EH (cell line): ENCODE data around the gene MAP3K21.

Experiments
- DNase-seq: peaks from one replicate; pipeline ENCODE4 v3.0.0-alpha.2; 2015; ENCODE audit warnings: low read depth

Gene MAP3K21

DNA sequence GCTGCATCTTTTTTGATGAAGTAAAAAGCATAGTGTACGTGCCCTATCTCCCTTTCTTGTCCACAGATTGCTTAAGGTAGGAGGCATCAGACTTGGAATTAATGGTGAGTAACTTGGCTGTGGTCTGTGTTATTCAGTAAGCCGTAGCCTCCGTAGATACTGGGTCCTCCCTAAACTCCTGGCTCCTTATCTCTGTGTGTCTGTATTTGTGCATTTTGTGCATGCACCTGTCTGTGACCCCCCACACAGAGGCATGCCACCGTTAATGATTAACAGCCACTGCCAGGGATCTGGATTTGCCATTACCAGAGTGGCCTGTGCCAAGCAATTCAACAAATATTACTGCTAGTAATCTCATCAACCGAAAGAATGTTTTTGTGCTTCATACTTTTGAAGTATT is 31.9 kb downstream of the MAP3K21 start:
- DNase-seq, result no peak

DNA sequence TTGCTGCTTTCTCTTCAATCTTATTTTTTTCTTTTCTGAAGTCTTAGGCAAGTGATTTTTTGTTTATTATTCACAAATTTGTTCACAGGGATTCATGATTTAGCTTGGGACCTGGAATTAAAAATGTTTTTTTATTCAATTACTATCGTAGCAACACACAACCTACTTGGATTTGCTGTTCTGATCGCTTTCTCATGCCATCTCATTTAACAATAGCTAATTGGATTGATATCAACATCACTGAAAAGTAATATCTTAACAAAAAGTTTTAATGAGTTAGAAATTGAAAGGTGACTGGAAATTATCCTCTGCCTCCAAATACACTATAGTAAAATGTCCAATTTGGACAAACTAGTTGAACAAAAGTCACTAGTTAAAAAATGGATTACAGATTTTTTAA is 32.4 kb downstream of the MAP3K21 start:
- DNase-seq, result no peak

DNA sequence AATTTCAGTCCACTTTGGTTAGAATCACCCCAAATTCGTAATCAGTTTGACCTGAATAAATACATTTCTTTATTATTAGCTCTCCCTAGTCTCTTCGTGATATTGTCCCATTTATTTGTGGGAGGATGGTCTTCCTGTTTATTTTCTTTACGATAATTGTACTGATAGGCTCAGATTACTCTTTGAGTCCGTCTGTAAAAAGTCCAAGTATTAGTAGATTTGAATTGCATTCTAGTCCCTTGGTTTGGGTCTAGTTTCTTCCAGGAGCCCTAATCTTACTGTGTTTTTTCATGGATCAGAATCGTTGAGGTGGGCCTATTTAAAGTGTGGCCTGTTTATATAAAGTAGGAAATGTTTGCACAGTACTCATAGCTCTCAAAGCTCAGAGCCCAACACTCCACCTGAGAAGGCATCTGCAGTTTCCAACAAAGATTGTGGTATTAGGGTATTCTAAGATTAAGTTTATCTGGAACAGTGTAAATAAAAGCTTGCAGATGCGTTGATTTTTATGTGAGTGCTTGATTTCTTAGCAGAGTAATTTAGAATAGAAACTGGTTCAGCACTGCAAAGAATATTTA is 33.1 kb downstream of the MAP3K21 start:
- no peak for DNase-seq

DNA sequence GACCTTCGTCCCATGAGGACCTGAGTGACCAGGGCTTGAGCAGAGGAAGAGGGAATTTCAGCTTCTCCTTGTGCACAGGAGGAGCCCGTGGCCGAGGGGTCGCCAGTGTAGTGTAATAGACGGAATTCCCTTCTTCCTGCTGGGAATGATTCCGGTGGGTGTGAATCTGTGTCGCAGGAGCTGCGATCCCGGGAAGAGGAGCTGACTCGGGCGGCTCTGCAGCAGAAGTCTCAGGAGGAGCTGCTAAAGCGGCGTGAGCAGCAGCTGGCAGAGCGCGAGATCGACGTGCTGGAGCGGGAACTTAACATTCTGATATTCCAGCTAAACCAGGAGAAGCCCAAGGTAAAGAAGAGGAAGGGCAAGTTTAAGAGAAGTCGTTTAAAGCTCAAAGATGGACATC is 34.4 kb downstream of the MAP3K21 start:
- no peak for DNase-seq

DNA sequence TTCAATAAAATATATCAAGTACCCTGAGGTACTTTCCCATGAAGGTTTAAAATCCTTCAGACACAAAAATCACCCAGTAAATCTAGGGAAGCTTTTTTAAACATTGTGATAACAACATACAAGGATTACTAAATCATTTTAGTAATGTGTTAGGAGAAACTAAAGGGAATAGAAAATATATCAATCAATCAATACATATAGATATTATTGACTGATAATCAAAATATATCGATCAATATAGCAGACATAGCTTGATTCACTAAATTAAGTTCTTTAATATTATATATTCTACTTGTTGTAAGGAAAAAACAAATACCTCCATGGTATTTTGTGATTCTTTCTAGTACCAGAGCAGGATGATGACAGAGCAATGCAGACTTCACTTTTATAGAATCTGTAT is 35.2 kb downstream of the MAP3K21 start:
- DNase-seq, result no peak

DNA sequence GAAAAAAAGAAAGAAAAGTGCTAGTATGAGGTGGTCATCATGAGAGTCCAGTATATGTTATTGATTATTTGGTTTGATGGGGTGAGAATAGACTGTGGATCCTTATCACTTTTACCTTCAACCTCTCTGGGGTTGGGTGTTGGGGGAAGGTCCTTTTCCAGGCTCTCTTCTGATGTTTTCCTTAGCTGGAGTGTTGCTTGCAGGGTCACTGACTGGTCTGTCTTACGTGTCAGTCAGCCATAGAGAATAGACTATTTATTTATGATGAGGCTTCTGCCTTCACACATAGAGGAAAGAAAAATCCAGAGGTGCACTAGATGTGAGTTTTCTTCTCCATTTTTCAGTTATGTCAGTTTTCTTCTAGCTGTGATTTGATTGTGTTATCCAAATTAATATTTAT is 36.5 kb downstream of the MAP3K21 start:
- DNase-seq, result no peak

DNA sequence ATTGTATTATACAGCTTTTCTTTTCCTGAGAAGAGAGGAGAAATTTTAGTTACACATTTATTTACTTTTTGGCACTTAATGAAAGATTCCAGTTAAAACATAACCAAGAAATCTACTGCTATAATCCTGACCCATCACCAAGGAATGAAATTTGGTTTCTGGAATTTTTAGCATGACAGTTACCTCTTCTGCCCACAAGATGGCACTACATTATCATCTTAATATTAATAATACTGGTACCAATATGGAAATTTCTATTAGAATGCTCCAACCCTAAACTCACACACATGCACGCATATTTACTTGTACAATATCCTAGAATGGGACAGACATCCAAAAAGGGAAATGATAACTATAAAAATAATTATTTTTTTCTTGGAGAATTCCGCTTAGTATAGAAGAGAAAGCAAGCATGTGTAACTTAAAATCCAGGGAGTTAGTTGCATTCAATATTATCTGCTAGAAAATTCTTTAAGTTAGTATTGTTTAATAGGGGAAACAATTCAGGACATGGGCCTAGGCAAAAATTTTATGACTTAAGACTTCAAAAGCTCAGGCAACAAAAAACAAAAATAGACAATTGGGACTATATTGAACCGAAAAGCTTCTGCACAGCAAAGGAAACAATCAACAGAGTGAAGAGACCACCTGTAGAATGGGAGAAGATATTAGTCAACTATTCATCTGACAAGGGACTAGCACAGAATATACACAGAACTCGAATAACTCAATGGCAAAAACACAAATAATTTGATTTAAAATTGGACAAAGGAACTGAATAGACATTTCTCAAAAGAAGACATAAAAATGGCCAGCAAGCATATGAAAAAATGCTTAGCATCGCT is 37.4 kb downstream of the MAP3K21 start:
- peak; percentile 19 for DNase-seq

DNA sequence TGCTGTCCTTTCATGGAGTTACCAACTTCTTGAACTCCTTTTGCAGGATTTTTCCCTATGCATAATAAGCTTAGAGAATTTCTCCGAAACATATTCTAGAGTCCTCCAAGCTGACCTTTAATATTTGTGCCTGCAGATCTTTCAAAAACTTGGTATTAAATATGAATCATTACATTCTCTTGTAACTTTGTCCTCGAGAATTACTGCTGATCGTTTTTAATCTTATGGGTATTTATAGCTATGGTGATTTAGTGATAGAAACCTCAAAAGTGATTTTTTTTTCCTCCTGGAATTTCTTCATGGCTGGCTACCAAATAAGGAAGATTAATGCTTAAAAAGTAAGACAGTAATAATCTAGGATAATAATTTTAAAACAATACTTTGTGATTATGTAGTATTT is 39.1 kb downstream of the MAP3K21 start:
- no peak for DNase-seq

DNA sequence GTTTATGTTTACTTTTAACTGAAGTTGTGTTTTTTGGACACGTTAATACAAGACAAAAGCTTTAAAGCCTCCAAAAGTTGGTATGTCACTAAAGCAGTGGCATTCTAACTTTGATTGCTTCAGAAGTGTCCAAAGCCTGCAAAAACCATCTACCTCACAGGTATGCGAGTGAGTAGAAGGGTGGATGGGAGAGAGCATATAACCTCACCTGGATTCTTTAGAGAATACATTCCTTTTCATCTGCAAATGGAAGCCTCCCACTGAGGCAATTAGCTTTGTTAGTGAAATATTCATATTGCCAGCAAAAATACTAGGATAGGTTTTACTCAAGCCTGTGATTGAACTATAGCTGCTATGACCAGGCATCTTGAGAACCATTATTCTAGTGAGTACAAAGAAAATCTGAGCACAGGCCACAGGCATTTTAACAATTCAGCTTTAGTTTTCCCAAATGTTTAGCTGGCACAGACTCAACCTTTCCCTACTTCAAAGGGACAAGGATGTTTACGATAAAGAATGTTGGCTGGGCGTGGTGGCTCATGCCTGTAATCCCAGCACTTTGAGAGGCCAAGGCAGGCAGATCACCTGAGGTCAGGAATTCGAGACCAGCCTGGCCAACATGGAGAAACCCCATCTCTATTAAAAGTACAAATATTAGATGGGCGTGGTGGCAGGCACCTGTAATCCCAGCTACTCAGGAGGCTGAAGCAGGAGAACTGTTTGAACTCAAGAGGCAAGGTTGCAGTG is 39.7 kb downstream of the MAP3K21 start:
- peak; percentile 12 for DNase-seq

DNA sequence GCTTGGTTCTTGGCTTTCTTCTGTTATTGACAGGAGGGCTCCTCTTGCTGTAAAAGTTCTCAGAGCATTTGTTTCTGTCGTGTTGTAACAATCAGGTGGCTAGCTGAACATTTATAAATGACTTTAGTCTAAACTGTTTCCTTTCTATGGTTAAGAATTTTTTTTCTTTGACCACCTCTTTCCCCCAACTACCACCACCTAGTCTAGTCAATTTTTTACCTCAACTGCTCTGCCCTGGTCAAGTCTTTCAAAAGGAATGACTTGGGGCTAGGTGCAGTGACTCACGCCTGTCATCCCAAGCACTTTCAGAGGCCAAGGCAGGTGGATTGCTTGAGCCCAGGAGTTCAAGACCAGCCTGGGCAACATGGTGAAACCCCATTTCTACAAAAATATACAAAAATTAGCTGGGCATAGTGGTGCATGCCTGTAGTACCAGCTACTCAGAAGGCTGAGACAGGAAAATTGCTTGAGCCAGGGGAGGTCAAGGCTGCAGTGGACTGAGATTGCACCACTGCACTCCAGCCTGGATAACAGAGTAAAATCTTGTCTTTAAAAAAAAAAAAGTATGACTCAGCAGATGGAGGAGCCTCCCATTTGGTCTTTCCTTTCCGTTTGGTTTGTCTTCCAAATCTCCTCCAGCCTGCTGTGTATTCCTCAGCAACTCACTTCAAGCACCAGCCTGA is 40.7 kb downstream of the MAP3K21 start:
- peak; percentile 28 for DNase-seq

DNA sequence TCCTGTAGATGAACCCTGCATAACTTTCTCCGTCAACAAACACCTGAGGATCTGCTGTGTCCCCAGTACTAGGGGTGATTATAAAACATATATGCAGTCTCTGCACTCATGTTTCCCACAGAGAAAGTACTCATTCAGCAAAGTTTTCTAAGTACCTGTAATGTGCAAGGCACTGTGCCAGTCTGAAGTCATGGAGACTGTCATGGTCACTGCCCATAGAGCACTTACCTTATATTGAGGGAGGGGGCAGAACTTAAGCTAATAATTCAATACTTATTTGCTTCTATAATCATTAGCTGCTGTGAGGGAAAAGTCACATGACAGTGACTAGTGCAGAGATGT is 41.2 kb downstream of the MAP3K21 start:
- no peak for DNase-seq

DNA sequence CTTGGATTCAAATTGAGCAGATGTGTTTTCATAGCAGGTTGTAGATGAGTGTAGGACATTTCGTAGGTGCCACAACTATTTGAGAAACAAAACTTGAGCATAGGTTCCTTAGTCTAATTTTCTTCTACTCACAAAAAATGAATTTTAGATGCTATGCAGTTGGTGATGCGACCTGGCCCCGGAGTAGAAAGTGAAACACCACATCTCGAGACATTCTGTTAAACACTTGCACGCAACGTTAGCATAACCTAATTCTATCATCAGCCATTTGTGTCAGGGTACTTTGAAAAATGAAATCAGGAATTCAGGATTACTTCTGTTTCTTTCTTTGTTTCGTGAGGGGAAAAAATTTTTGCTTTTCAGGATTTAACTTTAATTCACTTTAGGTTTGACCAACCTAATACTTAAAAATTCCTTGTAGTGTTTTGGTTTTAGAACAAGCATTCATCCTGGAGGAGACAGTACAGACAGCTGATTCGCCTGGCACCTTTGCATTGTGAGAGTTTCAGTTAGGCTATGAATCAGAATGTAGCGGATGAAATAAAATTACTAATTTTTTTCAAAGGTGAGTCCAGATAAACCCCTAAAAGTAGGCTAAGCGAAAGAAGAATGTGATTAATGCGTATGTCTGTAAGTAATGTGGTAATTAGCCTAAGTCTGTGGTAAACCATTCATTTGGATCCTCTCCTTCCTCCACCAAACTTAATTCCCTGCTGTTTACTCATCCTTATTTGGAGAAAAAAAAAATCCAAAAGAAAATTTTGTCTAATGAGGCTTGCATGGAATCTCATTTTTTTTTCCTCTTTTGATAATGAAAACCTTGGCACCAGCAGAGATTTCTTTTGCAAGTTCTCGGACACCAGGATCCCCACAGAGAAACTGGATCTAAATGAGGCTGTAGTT is 44.9 kb downstream of the MAP3K21 start:
- no peak for DNase-seq

DNA sequence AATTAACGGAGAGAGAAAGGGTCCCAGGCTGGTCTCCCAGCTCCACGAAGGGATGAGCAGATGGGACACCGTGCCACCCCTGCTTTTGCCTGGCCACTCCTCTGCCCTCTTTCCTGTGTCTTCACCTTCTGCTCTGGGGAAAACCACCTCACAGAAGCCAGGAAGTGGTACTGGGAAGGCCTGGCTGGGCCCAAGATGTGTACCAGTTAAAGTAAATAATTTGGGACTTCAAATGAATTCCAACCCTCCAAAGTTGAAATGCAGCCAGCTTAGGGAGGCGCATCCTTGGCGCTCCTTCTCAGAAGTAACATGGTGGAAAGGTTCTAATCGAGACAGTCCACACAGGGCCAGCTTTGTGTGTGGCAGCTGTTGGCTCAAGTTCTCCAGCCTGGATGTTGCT is 45.7 kb downstream of the MAP3K21 start:
- no peak for DNase-seq

DNA sequence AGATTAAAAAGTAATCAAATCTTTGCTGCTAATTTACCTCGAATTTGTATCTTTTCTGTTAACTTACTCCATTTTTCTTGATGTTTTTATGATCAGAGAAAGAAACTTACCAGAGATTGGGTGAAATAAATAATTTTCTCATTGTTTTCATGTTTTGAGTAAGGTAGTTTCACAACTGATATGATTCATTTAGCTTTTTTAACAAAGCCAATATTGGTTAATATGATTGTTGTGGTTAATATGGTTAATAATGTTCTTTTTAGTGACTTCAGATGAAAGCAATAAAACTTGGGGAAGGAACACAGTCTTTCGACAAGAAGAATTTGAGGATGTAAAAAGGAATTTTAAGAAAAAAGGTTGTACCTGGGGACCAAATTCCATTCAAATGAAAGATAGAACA is 48.1 kb downstream of the MAP3K21 start:
- DNase-seq, result no peak

DNA sequence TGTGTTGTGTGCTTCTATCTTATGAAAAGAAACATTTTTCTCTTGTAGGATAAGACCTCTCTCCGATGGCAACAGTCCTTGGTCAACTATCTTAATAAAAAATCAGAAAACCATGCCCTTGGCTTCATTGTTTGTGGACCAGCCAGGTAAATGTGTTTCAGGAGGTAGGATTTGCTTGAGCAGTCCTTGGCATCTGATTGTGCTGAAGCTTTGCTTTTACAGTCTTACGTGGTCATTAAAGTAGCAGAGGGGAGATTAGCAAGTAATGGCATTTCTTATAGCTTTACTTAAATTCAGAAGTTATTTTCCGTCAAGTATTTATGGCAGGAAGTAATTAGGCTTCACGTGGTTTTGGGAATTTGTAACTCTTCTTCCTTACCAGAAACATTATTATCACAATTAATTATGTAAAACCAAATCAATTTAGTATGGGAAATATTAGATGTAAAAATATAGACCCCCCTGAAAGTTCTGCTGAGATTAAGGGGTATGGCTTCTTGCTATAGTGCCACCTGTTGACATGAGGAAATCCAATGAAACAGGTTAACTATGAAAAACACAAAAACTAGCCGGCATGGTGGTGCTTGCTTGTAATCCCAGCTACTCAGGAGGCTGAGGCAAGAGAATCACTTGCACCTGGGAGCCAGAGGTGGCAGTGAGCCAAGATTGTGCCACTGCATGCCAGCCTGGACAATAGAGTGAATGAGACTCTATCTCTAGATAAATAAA is 49.0 kb downstream of the MAP3K21 start:
- DNase-seq, result no peak

DNA sequence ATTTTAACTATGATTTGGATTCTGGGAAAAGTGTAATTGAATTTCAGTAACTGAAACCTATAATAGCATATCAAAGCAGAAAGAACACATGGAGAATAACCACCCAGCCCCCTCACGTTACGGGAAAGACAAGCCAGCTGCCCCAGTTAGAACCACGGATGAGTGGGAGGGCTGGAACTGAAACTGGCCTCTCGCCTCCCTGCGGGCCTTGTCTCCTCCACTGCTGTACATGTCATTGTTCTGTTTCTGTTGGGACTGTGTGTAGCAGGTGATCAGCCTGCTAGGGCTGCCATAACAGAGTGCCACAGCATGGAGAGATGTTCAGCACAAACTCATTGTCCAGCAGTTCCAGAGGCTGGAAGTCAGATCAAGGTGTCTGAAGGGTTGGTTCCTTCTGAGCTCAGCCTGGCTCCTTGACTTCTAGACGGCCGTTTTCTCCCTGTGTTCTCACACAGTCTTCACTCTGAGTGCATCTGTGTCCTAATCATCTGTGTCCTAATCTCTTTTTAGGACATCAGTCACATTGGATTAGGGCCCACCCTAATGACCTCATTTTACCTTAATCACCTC is 52.4 kb downstream of the MAP3K21 start:
- no peak for DNase-seq

DNA sequence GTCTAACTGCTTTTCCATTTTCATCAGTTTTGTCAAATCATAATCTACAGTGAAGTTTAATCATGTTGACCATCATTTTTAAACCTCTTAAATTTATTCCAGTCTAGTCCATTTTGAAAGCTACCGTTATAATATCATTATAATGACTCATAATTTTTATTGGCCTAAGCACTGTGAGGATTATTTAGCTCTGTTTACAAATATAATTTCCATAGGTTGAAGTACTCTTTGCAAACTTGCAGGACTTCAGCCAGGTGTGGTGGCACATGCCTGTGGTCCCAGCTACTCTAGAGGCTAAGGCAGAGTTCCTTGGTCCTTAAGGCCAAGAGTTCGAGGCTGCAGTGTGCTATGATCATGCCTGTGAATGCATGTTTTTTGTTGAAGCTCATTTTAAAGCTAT is 54.3 kb downstream of the MAP3K21 start:
- DNase-seq, result no peak

DNA sequence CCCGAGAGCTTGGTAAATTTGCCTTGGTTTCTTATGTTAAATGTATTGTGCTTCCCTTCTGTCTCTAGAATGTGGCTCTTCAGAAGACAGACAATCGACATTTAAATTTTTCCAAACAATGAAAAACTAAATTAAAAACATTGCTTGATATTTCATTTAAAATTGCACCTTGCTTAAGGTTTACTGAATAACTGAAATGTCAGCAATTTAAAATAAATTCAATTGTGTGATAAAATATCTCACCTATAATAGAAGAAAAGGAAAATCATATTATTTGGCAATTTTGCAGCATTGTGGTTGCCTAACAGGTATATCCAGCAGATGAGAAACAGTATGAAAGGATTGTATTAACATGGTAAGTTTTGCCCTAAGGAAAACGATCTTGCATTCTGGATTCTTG is 56.5 kb downstream of the MAP3K21 start:
- DNase-seq, result no peak

DNA sequence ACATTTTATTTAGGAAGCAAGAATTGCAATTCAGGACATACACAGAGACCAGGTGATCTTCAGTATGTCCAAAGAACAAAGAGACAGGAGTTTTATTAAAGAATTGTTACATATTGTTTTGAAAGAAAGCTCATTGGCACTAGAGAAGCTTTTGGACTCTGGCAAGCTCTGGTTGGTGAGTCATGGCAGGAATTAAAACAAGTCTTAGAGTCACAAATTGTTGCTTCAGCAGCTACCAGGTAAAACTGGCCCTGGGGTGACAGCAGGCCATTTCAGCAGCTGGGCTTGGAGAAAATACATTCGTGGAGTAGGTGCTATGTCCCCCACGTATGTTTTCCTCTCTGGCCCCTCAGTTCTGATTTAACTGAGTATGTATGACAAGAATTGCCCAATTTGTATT is 58.8 kb downstream of the MAP3K21 start:
- no peak for DNase-seq

DNA sequence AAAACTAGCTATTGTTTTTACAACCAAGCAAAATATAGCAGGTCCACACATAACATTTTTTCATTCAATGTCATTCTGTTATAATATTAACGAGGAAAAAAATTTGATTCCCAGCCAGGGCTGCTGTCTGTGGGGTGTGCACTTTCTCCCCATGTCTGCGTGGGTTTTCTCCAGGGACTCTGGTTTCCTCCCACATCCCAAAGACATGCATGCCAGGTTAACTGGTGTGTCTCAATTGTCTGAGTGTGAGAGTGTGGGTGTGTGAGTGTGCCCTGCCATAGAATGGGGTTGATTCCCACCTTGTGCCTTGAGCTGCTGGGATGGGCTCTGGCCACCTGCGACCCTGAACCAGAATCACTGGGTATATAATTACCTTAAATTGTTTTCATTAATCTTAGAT is 60.1 kb downstream of the MAP3K21 start:
- DNase-seq, result no peak

DNA sequence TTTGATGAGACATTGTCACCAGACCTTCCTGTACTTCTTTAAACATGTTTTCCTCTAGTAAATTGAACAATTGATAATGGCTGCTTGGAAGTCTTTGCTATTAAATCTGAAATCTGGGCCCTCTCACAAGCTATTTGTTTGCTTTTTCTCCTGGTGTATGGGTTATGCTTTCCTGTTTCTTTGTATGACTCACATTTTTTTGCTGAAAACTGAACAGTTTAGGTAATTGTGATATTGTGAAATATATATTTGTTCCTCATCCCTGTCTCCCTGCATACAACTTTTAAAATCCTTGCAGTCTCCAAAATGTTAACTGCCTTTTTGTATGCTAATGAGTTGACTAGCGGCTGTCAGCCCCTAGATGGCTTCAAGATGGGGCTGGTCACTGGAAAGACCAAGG is 61.6 kb downstream of the MAP3K21 start:
- DNase-seq, result no peak
